CD4-positive, alpha-beta T cell treated with Interleukin-6 for 4 hours (primary cell): ENCODE results near the gene WIPF3.
"Not testable (repeated sequence)": the region's sequence is repeated elsewhere in the genome, so short reads cannot be mapped to it uniquely, and the experiment has no call there.

Experiments
- DNase-seq: peaks from one replicate; pipeline ENCODE4 v3.0.0-alpha.2; 2020; ENCODE audit warnings: mixed read lengths

Gene WIPF3

DNA sequence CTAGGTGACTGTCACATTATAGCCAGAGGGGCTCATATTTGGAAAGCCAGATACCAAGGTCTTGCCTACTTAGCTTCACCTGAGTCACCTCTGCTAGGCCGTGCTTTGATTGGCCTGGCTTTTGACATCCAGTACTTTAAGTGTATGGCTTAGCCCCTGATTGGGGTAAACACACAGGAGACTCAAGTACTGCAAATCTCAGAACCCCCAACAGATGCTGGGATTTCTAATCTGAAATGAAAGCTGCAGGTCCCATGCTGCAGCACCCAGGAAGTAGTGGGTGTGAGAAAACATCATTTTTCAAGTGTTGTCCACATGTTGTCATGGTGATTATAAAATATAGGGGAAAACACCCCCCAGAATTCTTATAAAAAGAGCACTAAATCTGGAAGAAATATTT lies 76.2 kb downstream of the WIPF3 start:
- DNase-seq, result no peak

- DNase-seq, result peak; percentile 36
Measured at GRCh38 chr7:29883462-29884398, 77.4 kb downstream of the WIPF3 start.

GRCh38 chr7:29884399-29885272 lies 78.3 kb downstream of the WIPF3 start:
- peak; percentile 13 for DNase-seq

DNA sequence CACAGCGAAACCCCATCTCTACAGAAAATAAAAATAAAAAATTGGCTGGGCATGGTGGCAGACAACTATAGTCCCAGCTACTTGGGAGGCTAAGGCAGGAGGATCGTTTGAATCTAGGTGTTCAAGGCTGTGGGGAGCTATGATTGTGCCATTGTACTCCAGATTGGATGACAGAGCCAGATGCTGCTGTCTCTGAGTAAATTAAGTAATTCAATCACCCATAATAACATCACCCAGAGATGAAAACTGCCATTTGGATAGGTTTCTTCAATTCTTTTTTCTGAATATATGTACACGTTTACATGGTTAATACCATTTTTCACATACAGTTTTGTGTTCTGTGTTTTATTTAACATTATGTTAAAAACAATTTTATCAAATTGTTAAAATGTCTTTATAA lies 79.3 kb downstream of the WIPF3 start:
- DNase-seq, result no peak

- DNase-seq, result no peak
Measured at GRCh38 chr7:29886827-29887226, 80.5 kb downstream of the WIPF3 start.

- no peak for DNase-seq
Measured at GRCh38 chr7:29888006-29888405, 81.7 kb downstream of the WIPF3 start.

GRCh38 chr7:29889288-29889687 lies 83.0 kb downstream of the WIPF3 start:
- DNase-seq, result no peak

DNA sequence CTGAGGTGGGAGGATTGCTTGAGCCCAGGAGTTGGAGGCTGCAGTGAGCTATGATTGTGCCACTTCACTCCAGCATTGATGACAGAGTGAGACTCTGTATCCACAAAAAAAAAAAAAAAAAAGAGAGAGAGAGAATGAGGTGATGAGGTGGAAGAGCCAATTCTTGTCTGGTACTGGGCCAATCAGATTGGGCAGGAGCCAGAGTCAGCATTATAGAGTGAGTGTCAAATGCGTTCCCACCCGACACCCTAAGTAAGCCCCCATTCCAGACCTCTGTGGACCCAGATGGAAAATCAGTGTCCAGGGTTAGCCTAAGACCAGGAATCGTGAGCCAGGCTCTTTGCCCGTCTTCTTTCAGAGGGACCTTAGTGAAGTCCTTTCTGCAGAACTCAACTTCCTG lies 83.9 kb downstream of the WIPF3 start:
- DNase-seq, result no peak

GRCh38 chr7:29890786-29891185 lies 84.5 kb downstream of the WIPF3 start:
- DNase-seq, result not testable (repeated sequence)

GRCh38 chr7:29891766-29892165 lies 85.5 kb downstream of the WIPF3 start:
- DNase-seq, result no peak

DNA sequence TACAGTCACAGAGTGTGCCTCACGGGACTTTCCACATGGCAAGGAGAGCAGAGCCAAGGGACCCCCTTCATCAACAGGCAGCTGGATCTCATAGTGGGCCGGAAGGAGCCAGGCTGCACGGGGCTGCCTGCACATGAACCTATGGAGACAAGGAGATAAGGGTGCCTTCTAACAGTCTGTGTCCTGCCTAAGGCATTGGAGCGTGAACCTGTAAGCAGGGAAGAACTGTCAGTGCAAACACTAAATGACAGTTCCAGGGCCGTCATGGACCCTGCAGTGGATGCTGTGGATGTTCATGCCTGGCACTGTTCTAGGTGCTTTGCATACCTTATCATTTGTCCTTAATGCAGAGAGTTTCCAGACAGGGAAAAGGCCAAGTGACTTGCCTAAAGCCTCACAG lies 85.9 kb downstream of the WIPF3 start:
- no peak for DNase-seq

GRCh38 chr7:29893351-29893965 lies 87.2 kb downstream of the WIPF3 start:
- DNase-seq, result no peak

- DNase-seq, result no peak
Measured at GRCh38 chr7:29894256-29894655, 87.9 kb downstream of the WIPF3 start.

DNA sequence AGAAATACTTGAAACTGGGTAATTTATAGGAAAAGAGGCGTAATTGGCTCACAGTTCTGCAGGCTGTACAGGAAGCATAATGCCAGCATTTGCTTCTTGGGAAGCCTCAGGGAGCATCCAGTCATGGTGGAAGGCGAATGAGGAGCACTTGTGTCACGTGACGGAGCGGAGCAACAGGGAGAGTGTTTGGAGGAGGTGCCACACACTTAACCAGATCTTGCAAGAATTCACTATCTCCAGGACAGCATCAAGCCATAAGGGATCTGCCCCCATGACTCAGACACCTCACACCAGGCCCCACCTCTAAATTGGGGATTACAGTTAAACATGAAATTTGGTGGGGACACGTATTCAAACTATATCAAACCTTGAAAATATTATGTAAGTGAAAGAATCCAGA lies 89.3 kb downstream of the WIPF3 start:
- DNase-seq, result no peak

- DNase-seq, result no peak
Measured at GRCh38 chr7:29896685-29897411, 90.5 kb downstream of the WIPF3 start.

- no peak for DNase-seq
Measured at GRCh38 chr7:29898301-29898700, 92.0 kb downstream of the WIPF3 start.

GRCh38 chr7:29900745-29901144 lies 94.4 kb downstream of the WIPF3 start:
- no peak for DNase-seq

DNA sequence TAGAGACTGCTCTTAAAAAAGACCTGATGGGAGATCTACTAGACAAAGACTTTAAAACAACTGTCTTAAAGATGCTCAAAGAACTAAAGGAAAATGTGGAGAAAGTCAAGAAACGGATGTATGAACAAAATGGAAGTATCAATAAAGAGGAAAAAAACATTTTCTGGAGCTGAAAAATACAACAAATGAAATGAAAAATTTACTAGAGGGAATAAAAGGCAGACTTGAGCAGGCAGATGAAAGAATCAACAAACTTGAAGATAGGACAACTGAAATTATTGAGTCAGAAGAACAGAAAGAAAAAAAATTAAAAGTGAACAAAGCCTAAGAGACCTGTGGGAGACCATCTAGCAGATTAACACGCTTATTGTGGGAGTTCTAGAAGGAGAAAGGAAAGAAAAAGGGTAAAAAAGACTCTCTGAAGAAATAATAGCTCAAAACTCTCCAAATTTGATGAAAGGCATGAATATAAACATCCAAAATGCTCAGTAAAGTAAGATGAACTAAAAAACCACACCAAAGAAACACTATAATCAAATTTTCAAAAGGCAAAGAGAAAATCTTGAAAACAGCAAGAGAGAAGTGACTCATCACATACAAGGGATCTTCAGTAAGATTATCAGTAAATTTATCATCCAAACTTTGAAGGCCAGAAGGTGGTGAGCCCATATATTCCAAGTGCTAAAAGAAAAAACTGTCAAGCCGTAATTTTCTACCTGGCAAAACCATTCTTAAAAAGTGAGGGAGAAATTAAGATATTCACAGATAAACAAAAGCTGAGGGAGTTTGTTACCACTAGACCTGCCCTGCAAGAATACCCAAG lies 100.1 kb downstream of the WIPF3 start:
- DNase-seq, result no peak

DNA sequence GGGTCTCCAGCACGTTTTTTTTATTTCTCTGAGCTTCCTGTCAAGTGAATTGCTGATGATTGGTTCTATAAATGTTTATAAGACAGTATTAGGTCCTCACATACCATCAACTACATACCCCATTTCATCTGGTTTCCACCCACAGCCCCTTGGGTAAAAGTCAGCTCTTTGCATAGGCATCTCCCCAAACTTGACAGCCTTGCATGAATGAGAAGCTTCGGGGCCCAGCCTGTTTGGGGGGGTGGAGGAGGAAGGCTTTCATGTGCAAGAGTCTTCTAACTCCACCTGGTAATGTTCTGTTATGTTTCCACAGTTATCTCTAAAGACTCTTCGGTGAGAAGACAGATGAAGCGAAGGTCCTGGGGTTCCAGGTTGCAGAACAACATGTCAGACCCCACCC lies 107.9 kb downstream of the WIPF3 start:
- DNase-seq, result no peak

DNA sequence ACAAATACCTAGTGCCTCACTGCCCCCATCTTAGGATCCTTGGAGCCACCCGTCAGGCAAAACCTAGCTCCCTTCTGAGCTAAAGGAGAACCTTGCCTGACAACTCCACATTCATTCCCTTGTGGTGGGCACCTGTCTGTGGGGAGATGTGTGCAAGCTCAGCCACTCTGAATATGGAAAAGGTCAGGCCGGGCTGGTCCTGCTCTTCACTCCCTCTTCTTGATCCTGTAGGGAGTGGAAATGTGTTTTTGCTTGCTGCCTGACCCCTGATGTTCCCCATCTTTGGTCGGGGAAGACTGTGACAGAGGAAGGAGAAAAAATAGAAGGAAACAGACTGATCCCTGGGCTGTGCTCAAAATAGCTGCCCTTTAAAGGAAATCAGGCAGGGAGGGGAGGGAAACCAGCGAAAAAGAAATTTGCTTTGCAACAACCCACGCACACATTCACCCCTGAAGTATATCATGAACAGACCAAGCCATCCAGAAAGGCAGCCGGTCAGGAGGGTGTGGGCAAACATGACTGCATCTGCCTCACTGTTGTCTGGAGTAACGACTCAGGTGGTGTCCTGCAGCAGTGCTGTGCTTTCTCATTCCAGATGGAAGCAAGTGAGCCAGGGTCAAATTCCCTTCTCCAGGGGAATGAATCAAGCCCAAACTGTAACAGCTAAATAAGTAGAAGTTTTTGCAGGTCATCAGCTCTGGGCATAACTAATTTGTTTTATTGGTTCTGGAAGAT lies 109.3 kb downstream of the WIPF3 start:
- DNase-seq, result no peak

DNA sequence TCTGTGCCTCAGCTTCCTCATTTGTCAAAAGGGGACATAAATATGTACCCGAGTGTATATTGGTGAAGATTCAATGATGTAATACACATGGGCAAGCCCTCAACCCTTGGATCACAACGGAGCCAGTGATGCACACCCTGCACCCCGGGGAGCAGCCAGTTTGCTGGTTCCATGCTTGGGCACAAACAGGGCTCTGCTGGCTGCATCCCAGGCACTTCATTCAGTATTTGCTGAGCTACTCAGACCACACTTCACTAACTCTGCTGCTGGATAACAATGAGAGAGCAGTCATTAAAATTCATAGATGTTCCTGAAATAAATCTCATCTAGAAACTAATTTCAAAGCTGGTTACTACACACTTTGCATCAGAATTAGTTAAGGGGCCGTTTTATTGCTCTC lies 111.3 kb downstream of the WIPF3 start:
- DNase-seq, result no peak
